Activated CD4-positive, alpha-beta T cell treated with anti-CD3 and anti-CD28 coated beads, Interleukin-2, amount 50 U/mL, for 24 hours (primary cell): ENCODE measurements around the gene EPPIN.
"Not testable (repeated sequence)": the region's sequence is repeated elsewhere in the genome, so short reads cannot be mapped to it uniquely, and the experiment has no call there.

ENCODE experiments used
- DNase-seq, 2 donors: peaks; one replicate each; pipeline ENCODE4 v3.0.0-alpha.2; 2020; ENCODE audit warnings: low read depth in 1 of 2, low spot score in 1 of 2

The EPPIN gene

DNA sequence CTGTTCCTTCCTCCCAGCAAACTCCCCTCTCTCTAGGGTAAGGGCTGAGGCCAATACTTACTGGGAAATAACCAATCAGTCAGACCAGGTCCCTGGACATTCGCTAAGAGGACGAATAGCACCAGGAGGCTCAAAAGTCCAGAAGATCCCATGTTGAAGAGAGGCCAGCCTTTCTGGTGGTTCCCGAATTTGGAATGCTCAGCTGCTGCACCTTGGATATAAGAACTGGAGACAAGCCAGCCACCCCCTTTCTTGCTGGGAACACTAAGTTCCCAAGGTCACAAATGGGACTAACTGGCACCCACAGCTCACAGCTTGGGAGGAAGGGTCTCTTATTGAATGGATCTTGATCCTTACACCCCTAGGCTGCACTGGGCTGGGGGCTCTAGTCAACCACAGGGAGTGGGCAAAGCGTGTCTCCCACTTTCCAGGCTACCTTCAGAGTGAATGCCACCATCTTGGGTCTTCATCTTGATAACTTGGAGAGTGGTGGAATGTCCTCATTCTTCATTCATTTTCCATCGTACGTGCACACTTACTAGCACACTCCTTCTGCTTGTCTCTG lies at the start of gene EPPIN:
Gene EPPIN (minus strand): TSS at position 196 of the 565 bp plus-strand sequence. CDS start 44 bp downstream, at position 152.
- no peak for DNase-seq

DNA sequence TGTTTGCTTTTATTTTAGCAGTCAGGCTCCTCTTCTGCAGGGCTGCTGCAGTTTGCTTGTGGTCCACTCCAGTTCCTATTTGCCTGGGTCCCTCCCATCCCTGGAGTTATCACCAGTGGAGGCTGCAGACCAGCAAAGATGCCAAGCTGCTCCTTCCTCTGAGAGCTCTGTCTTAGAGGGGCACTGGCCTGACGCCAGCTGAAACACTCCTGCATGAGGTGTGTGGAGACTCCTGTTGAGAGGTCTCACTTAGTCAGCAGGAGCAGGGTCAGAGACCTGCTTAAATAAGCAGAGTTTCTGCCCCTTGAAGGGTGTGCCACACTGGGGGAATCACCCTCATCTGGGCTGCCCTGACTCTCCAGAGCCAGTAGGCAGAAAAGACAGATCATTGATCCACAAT lies 48.0 kb upstream of the EPPIN start:
- DNase-seq: no peak

GRCh38 chr20:45593498-45593897 lies 46.3 kb upstream of the EPPIN start:
- no peak for DNase-seq

DNA sequence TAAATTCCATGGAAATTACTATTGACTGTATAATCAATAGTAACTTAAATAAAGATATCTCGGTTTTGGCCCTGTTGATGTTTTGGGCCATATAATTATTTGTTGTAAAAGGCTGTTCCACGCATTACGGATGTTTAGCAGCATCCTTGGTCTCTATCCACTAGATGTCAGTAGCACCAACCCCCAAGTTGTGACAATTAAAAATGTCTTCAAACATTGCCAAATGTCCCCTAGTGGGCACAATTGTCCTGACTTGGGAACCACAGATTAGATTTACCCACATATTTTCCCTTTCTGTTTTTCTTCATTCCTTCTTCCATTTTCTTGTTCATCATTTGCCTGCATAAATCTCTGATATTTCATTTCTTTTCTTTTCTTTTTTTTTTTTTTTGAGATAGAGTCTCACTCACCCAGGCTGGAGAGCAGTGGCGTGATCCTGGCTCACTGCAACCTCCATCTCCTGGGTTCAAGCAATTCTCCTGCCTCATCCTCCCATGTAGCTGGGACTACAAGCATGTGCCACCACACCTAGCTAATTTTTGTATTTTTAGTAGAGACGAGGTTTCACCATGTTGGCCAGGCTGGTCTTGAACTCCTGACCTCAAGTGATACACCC lies 45.5 kb upstream of the EPPIN start:
- DNase-seq: peak in 1 of 2 donors; percentile 29

GRCh38 chr20:45589725-45590124 lies 42.5 kb upstream of the EPPIN start:
- no peak for DNase-seq

- no peak for DNase-seq
These were observed 41.6 kb upstream of the EPPIN start for GRCh38 chr20:45588800-45589199.

- not testable (repeated sequence) for DNase-seq
These were observed 38.8 kb upstream of the EPPIN start for GRCh38 chr20:45585986-45586385.

GRCh38 chr20:45584294-45584693 lies 37.1 kb upstream of the EPPIN start:
- DNase-seq: not testable (repeated sequence)

GRCh38 chr20:45583502-45583901 lies 36.3 kb upstream of the EPPIN start:
- no peak for DNase-seq

- DNase-seq: no peak
These were observed 34.5 kb upstream of the EPPIN start for GRCh38 chr20:45581702-45582101.

DNA sequence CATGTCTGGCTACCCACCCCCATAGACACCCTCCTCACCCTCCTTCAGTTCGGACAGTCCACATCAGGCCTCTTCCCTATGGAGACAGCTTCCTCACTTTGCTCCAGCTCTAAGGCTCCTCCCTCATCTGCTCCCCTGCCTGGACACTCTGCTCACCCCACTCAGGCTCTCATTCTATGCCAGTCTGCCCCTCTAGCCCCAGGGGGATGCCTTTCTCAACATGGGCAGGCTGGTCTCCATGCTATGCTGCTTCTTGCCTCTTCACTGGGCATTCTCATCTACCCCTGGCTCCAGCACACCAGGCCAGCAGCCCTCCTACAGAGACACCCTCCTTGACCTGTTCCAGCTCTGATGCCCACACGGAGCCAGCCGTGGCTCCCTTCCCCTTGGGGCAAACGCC lies 32.0 kb upstream of the EPPIN start, which contains the start of gene WFDC8:
Gene WFDC8 (minus strand): TSS at position 101 of the 400 bp plus-strand sequence. CDS start 37 bp downstream, at position 64.
- no peak for DNase-seq

GRCh38 chr20:45578231-45578630 lies 31.0 kb upstream of the EPPIN start:
- no peak for DNase-seq

DNA sequence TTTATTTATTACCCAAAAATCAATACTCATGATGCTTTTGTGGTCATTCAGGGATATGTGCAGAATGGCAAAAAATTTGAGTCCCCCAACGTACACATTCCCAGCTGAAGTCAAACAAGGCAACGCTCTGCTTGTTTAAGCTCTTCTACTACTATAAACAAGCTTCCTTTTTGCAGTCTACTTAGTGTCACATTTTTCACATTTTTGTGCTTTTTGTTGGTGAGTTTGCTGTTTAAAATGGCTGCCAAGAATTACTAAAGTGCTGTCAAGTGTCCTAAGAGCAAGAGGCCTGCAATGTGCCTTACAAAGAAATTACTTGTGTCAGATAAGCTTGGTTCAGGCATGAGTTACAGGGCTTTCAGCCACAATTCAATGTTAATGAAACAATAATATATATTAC lies 29.8 kb upstream of the EPPIN start:
- no peak for DNase-seq

DNA sequence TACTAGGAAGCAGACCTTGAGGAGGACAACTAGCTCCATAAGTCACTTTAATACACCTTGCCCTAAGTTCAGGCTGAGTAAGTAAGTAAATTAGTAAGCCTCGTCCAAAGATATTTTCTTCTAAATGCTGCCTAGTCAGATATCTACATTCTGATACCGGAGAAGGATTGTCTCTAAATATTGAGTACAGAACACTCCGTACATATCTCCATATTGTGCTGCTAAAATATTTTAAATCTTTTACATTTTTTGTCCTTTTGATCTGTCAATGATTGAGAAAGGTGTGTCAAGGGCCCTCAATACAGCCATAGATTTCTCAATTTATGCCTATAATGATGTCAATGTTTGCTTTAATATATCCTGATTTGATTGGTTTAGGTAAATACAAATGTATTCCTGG lies 28.7 kb upstream of the EPPIN start:
- DNase-seq: no peak

DNA sequence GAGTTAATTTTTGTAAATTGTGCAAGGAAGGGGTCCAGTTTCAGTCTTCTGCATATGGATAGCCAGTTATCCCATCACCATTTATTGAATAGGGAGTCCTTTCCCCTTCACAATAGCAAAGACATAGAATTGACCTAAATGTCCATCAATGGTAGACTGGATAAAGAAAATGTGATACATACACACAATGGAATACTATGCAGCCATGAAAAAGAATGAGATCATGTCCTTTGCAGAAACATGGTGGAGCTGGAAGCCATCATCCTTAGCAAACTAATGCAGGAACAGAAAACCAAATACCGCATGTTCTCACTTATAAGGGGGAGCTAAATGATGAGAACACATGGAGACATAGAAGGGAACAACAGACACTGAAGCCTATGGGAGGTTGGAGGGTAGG lies 22.4 kb upstream of the EPPIN start:
- not testable (repeated sequence) for DNase-seq

- DNase-seq: no peak
These were observed 17.6 kb upstream of the EPPIN start for GRCh38 chr20:45564760-45565276.

DNA sequence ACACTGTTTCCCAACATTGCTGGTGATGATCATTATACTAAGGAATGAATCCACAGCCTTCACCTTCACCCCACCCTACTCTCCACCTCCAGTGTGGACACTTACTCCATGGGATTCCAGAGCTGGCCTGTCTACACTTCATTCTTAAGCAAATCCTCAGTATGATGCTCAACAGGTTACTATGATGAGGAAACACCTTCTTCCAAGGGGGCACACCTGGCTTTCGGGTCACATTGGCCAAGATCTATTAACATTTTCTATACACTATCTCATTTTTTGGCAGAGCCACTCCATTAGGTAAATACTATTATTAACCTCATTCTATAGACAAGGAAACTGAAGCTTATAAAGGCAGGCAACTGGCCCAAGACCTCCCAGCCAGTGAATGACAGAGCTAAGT lies 8.0 kb upstream of the EPPIN start:
- no peak for DNase-seq

GRCh38 chr20:45552456-45552855 lies 5.3 kb upstream of the EPPIN start:
- no peak for DNase-seq

GRCh38 chr20:45550765-45551164 lies 3.6 kb upstream of the EPPIN start:
- DNase-seq: no peak

GRCh38 chr20:45548410-45548809 lies 1.2 kb upstream of the EPPIN start:
- DNase-seq: no peak

- DNase-seq: no peak
These were observed 1.3 kb downstream of the EPPIN start for GRCh38 chr20:45545754-45546453.

DNA sequence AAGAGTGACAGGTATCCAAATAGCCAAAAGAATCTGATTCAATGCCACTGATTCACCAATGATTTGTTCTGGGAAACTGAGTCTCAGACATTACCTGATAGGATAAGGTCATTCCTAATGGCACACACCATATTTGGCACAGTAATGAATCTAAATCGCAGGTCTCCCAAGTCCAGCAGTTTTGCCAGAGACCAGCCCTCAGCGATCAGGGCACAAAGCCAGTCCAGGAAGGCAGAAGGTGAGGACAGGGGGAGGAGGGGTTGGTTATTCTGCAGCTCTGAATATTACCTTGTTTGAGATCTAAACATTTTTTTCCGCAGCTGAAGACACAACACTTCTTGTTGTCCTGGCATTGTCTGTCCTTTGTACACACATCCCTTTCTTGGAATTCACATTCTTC lies 1.9 kb downstream of the EPPIN start:
- no peak for DNase-seq
